HEK293 (cell line): ENCODE measurements around the gene HIPK2.

Experiments
- ZBTB7A ChIP-seq: fragments of 450-650 bp; formaldehyde crosslinking; IDR thresholded peaks from 2 replicates; pipeline ENCODE4 v1.5.1; 2016; ENCODE audit warnings: low read depth, missing biosample characterization, missing genetic modification characterization
- TF ChIP-seq, protein P1 (sequence below): sonication (generic); formaldehyde crosslinking; IDR thresholded peaks from 2 replicates; pipeline ENCODE4 v1.8.1; 2022; ENCODE audit warnings: mild to moderate bottlenecking, moderate library complexity, missing genetic modification reagents

DNA sequence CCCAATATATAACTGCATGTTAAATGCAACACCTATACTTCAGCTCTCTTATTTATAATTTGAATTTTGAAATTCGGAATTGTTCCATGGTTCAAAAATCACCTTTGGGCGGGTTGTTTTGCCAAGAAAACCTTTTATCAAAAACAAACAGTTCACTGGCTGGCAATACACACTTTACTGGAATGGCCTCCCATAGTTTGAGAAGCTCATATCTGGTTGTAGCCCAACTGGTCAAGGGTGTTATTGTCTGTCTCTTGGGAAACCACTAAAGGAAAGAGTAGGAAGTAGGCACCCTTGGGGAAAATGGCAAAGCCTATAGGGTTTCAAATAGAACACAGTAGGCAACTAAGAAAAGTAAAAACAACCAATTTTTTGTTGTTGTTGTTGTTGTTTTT, 117.9 kb downstream of the HIPK2 start:
- TF ChIP-seq ZBTB7A (tag by site-specific recombination) = no peak
- TF ChIP-seq, protein P1, sequence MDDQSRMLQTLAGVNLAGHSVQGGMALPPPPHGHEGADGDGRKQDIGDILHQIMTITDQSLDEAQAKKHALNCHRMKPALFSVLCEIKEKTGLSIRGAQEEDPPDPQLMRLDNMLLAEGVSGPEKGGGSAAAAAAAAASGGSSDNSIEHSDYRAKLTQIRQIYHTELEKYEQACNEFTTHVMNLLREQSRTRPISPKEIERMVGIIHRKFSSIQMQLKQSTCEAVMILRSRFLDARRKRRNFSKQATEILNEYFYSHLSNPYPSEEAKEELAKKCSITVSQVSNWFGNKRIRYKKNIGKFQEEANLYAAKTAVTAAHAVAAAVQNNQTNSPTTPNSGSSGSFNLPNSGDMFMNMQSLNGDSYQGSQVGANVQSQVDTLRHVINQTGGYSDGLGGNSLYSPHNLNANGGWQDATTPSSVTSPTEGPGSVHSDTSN (CRISPR knock-in tag) = no peak
